GM12864 (cell line): ENCODE measurements around the gene DNAH7.
A peak's percentile ranks its signal among the peaks of the same experiment; 100 is the strongest.

Experiments
- DNase-seq: peaks from one replicate; pipeline ENCODE4 v3.0.0-alpha.2; 2011; ENCODE audit warnings: low read depth
- H3K4me3 ChIP-seq: 2 replicates; pipeline ENCODE4 v1.5.1; 2011; ENCODE audit warnings: mild to moderate bottlenecking, low read depth, low read length, control low read depth
- CTCF ChIP-seq: IDR thresholded peaks from 2 replicates; pipeline ENCODE4 v1.5.1; 2011; ENCODE audit warnings: low read depth, mild to moderate bottlenecking, moderate library complexity, low read length, control low read depth, inconsistent platforms; ENCODE audit errors: missing control alignments

Gene DNAH7

DNA sequence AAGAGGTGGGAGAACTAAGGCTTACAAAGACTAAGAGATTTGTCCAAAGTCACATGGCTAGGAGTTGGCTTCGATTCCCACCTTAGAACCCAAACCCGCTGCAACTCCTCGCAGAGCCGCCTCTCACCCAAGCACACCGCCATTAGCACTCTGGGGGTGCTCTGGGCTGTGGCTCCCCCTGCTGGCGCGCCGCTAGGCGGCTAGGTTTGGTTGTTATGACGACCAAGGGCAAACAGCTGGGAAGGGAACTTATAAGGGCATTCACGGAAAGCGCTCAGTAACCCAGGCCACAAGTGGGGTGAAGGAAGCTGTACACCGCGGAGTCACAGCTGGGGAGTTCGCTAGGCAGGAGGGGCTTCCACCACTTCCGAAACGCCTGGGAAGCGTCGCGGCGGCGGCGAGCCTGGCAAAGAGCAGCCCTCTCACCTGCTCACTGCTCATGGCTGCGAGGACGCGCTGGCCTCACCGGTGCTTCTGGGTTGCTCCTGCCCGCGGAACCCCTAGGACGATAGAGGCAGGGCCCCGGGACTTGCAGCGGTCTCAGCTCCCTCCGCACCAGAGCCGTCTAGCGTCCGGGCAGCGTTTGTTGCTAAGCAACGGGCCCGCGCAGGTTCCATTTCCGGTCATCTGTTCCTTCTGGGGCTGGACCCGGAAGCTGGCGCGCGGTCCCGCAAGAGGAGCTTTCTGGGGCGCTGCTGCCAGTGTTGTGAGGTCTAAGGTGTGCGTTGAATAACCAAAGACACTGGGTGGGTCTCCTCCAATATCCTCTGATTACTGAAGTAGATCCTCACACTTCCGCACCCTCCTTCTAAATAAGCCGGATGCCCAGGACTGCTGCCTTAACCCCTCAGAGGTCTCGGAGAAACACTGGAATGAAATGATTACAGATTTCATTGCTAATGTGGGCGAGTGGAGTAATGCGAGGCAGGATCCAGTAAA lies at the start of gene DNAH7:
Gene DNAH7, minus strand, starts transcription at position 567 of the 939 bp plus-strand sequence. Its CDS starts 126 bp downstream, at position 441.
- peak within 1 kb of the TSS; percentile 58 for H3K4me3 ChIP-seq
- peak; percentile 65 for DNase-seq
- TF ChIP-seq CTCF = peak; percentile 97

DNA sequence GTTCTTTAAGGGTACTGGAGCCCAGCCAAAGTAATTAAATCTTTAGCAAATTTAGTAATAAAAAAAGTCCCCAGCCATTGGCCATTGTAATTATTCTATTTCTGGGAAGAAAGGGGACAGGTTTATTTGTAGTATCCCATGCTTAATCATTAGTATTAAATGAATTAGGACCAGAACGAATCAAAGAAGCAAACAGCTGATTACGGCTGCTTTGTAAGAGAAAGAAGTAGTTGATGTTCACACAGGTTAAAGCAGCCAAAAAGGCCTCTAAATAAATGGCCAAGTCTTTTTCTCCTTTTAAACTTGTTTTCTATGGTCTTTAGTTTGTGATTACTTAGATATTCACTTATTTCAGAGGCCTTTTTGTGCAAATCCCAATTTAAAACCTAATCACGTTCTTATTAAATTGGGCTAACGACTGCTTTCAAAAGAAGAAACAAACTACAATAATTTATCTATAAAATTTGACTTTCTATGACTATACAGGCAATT lies 48.6 kb upstream of the DNAH7 start:
- no peak overlapping the region for H3K4me3 ChIP-seq
- no peak for TF ChIP-seq CTCF
- DNase-seq = no peak

- DNase-seq = no peak
- no peak for TF ChIP-seq CTCF
- no peak overlapping the region for H3K4me3 ChIP-seq
These were observed 44.7 kb upstream of the DNAH7 start for GRCh38 chr2:196113061-196113974.

- TF ChIP-seq CTCF = no peak
- DNase-seq = no peak
- no peak overlapping the region for H3K4me3 ChIP-seq
These were observed 43.9 kb upstream of the DNAH7 start for GRCh38 chr2:196112418-196113034.

GRCh38 chr2:196108604-196109003 lies 40.0 kb upstream of the DNAH7 start:
- TF ChIP-seq CTCF = no peak
- no peak for DNase-seq
- H3K4me3 ChIP-seq = no peak overlapping the region

DNA sequence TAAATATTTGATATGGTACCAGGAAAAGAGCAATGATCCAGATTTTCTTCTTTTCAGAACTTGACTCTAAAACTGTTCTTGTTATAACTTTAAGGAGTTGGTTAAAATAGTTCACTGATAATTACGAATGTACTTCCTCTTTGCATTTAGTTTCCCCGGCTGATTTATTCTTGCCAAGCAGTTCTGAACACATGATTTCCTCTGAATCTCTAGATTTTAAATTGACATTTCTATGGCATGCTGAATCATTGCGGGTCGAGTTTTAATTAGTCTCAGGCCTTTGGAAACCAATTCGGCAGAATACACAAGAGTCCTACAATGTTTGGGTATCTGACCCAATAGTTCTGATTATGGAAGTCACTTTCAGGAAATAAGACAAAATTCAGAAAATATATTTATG lies 37.3 kb upstream of the DNAH7 start:
- no peak overlapping the region for H3K4me3 ChIP-seq
- no peak for TF ChIP-seq CTCF
- DNase-seq = no peak
